HEK293 (cell line): ENCODE measurements around the gene METTL21A.

ENCODE experiments used
- GFI1B ChIP-seq: fragments of 450-650 bp; formaldehyde crosslinking; IDR thresholded peaks from 2 replicates; pipeline ENCODE4 v1.5.1; 2016; ENCODE audit warnings: missing biosample characterization, missing genetic modification characterization
- GLIS2 ChIP-seq: fragments of 450-650 bp; formaldehyde crosslinking; IDR thresholded peaks from 2 replicates; pipeline ENCODE4 v1.5.1; 2016; ENCODE audit warnings: missing biosample characterization, missing genetic modification characterization
- HOXC10 ChIP-seq: sonication (generic); formaldehyde crosslinking; IDR thresholded peaks from 2 replicates; pipeline ENCODE4 v1.8.1; 2023; ENCODE audit warnings: mild to moderate bottlenecking, missing genetic modification reagents
- IKZF3 ChIP-seq: fragments of 450-650 bp; IDR thresholded peaks from 2 replicates; pipeline ENCODE4 v1.5.0; 2018; ENCODE audit warnings: missing biosample characterization, mild to moderate bottlenecking, missing genetic modification characterization, moderate library complexity
- KLF10 ChIP-seq: fragments of 450-650 bp; IDR thresholded peaks from 2 replicates; pipeline ENCODE4 v1.5.1; 2018; ENCODE audit warnings: missing biosample characterization, mild to moderate bottlenecking, missing genetic modification characterization
- KLF16 ChIP-seq: fragments of 450-650 bp; formaldehyde crosslinking; IDR thresholded peaks from 2 replicates; pipeline ENCODE4 v1.5.1; 2017; ENCODE audit warnings: missing biosample characterization, missing genetic modification characterization
- KLF8 ChIP-seq: fragments of 450-650 bp; formaldehyde crosslinking; IDR thresholded peaks from 2 replicates; pipeline ENCODE4 v1.5.1; 2016; ENCODE audit warnings: missing biosample characterization, missing genetic modification characterization
- MYNN ChIP-seq: fragments of 450-650 bp; formaldehyde crosslinking; IDR thresholded peaks from 2 replicates; pipeline ENCODE4 v1.5.1; 2016; ENCODE audit warnings: missing biosample characterization, missing genetic modification characterization, borderline replicate concordance
- PRDM1 ChIP-seq: fragments of 450-650 bp; formaldehyde crosslinking; IDR thresholded peaks from 2 replicates; pipeline ENCODE4; 2016; ENCODE audit warnings: missing biosample characterization, missing genetic modification characterization
- SCRT2 ChIP-seq: fragments of 450-650 bp; formaldehyde crosslinking; IDR thresholded peaks from 2 replicates; pipeline ENCODE4 v1.5.1; 2016; ENCODE audit warnings: missing biosample characterization, missing genetic modification characterization
- ZNF121 ChIP-seq: fragments of 450-650 bp; formaldehyde crosslinking; IDR thresholded peaks from 2 replicates; pipeline ENCODE4 v1.5.1; 2016; ENCODE audit warnings: missing biosample characterization, missing genetic modification characterization
- ZNF133 ChIP-seq: fragments of 450-650 bp; formaldehyde crosslinking; IDR thresholded peaks from 2 replicates; pipeline ENCODE4 v1.5.1; 2016; ENCODE audit warnings: missing biosample characterization, missing genetic modification characterization
- ZNF140 ChIP-seq: fragments of 450-650 bp; formaldehyde crosslinking; IDR thresholded peaks from 2 replicates; pipeline ENCODE4 v1.5.1; 2016; ENCODE audit warnings: missing biosample characterization, missing genetic modification characterization
- ZNF16 ChIP-seq: fragments of 450-650 bp; formaldehyde crosslinking; IDR thresholded peaks from 2 replicates; pipeline ENCODE4 v1.5.1; 2016; ENCODE audit warnings: low read depth, missing biosample characterization, missing genetic modification characterization
- ZNF521 ChIP-seq: fragments of 450-650 bp; formaldehyde crosslinking; IDR thresholded peaks from 2 replicates; pipeline ENCODE4 v1.5.1; 2017; ENCODE audit warnings: missing biosample characterization, mild to moderate bottlenecking, missing genetic modification characterization
- ZNF571 ChIP-seq: fragments of 450-650 bp; formaldehyde crosslinking; IDR thresholded peaks from 2 replicates; pipeline ENCODE4 v1.5.0; 2017; ENCODE audit warnings: missing biosample characterization, missing genetic modification characterization
- ZNF610 ChIP-seq: fragments of 450-650 bp; formaldehyde crosslinking; IDR thresholded peaks from 2 replicates; pipeline ENCODE4 v1.5.1; 2016; ENCODE audit warnings: missing biosample characterization, missing genetic modification characterization, borderline replicate concordance
- ZNF791 ChIP-seq: fragments of 450-650 bp; formaldehyde crosslinking; IDR thresholded peaks from 2 replicates; pipeline ENCODE4 v1.5.1; 2016; ENCODE audit warnings: missing biosample characterization, missing genetic modification characterization
- TF ChIP-seq, protein P1 (sequence below): fragments of 450-650 bp; formaldehyde crosslinking; IDR thresholded peaks from 2 replicates; pipeline ENCODE4 v1.5.1; 2016; ENCODE audit warnings: missing biosample characterization, missing genetic modification characterization
- TF ChIP-seq, protein P2 (sequence below): fragments of 450-650 bp; formaldehyde crosslinking; optimal IDR thresholded peaks from 2 replicates; pipeline ENCODE3; 2016; ENCODE audit warnings: missing biosample characterization, mild to moderate bottlenecking, missing genetic modification characterization
- TF ChIP-seq, protein P3 (sequence below): fragments of 450-650 bp; formaldehyde crosslinking; IDR thresholded peaks from 2 replicates; pipeline ENCODE4 v1.5.1; 2017; ENCODE audit warnings: missing biosample characterization, missing genetic modification characterization
- TF ChIP-seq, protein P4 (sequence below): fragments of 450-650 bp; formaldehyde crosslinking; IDR thresholded peaks from 2 replicates; pipeline ENCODE4 v1.5.1; 2016; ENCODE audit warnings: missing biosample characterization, missing genetic modification characterization
- TF ChIP-seq, protein P5 (sequence below): fragments of 450-650 bp; formaldehyde crosslinking; IDR thresholded peaks from 2 replicates; pipeline ENCODE4 v1.5.1; 2017; ENCODE audit warnings: missing biosample characterization, missing genetic modification characterization
- TF ChIP-seq, protein P6 (sequence below): fragments of 450-650 bp; formaldehyde crosslinking; conservative IDR thresholded peaks from 2 replicates; pipeline ENCODE4 v1.5.1; 2016; ENCODE audit warnings: low read depth, missing biosample characterization, missing genetic modification characterization

Gene METTL21A

DNA sequence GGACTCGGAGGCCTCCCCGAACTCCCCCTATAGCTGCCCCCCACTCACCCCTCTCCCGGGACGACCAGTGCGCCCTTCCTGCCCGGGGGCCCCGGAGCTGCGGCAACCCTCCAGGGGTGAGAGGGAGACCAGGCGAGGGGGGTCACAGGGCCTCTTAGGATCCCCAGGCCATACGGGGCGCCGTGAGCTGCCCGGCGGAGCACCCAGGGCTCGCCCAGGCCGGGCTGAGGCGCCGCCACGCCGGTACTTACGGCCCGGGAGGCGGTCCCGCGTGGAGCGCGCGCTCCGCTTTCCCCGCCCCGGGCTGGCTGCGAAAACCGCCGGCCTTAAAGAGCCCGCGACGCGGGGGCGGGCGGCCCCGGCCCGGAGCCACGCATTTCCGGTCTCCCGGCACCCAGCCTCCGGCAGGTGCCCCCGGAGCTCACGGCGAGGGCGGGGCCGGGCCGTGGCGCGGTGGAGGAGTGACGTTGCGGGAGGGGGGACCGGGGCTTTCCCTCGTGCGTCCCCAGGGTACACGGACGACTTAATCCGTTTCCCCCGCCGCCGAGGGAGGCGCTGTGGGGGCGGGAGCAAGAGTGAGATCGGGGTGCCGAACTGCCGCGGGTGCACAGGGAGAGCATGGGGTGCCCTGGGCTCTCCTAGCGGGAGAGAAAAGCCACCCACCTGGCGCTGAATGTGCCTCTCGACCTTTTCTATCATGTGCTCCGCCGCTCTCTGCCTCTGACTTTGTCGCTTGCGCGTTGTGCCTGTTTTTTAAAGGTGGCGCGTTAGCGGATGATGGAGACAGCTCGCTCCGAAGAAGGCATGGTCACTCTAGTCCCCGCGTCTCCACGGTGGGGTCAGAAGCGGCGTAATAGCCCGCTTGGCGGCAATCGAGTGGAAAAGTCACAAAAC, at the start of gene METTL21A (continued):
- TF ChIP-seq, protein P1, sequence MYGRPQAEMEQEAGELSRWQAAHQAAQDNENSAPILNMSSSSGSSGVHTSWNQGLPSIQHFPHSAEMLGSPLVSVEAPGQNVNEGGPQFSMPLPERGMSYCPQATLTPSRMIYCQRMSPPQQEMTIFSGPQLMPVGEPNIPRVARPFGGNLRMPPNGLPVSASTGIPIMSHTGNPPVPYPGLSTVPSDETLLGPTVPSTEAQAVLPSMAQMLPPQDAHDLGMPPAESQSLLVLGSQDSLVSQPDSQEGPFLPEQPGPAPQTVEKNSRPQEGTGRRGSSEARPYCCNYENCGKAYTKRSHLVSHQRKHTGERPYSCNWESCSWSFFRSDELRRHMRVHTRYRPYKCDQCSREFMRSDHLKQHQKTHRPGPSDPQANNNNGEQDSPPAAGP: peak; percentile 46; the same call in 1 of the 2 replicates
- TF ChIP-seq ZNF133 (tag by site-specific recombination) (no peak), HOXC10 (CRISPR knock-in tag) (no peak), KLF8 (tag by site-specific recombination) (peak; percentile 62), GFI1B (tag by site-specific recombination) (no peak), SCRT2 (tag by site-specific recombination) (no peak), ZNF121 (no peak), ZNF571 (no peak), KLF16 (0 out of 2 replicates have a peak, but pooled peaks have one; percentile 41), ZNF610 (no peak; the same call in 1 of the 2 replicates), ZNF791 (tag by site-specific recombination) (no peak), MYNN (tag by site-specific recombination) (no peak), ZNF140 (tag by site-specific recombination) (no peak), PRDM1 (tag by site-specific recombination) (peak; percentile 43; the same call in 1 of the 2 replicates), KLF10 (tag by site-specific recombination) (peak; percentile 71), GLIS2 (peak; percentile 81), ZNF16 (tag by site-specific recombination) (no peak), IKZF3 (tag by site-specific recombination) (peak; percentile 64; the same call in 1 of the 2 replicates), ZNF521 (tag by site-specific recombination) (no peak)
- TF ChIP-seq, protein P2, sequence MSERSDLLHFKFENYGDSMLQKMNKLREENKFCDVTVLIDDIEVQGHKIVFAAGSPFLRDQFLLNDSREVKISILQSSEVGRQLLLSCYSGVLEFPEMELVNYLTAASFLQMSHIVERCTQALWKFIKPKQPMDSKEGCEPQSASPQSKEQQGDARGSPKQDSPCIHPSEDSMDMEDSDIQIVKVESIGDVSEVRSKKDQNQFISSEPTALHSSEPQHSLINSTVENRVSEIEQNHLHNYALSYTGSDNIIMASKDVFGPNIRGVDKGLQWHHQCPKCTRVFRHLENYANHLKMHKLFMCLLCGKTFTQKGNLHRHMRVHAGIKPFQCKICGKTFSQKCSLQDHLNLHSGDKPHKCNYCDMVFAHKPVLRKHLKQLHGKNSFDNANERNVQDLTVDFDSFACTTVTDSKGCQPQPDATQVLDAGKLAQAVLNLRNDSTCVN (tag by site-specific recombination): peak; percentile 76
- TF ChIP-seq, protein P3, sequence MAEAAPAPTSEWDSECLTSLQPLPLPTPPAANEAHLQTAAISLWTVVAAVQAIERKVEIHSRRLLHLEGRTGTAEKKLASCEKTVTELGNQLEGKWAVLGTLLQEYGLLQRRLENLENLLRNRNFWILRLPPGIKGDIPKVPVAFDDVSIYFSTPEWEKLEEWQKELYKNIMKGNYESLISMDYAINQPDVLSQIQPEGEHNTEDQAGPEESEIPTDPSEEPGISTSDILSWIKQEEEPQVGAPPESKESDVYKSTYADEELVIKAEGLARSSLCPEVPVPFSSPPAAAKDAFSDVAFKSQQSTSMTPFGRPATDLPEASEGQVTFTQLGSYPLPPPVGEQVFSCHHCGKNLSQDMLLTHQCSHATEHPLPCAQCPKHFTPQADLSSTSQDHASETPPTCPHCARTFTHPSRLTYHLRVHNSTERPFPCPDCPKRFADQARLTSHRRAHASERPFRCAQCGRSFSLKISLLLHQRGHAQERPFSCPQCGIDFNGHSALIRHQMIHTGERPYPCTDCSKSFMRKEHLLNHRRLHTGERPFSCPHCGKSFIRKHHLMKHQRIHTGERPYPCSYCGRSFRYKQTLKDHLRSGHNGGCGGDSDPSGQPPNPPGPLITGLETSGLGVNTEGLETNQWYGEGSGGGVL (tag by site-specific recombination): peak; percentile 98
- TF ChIP-seq, protein P4, sequence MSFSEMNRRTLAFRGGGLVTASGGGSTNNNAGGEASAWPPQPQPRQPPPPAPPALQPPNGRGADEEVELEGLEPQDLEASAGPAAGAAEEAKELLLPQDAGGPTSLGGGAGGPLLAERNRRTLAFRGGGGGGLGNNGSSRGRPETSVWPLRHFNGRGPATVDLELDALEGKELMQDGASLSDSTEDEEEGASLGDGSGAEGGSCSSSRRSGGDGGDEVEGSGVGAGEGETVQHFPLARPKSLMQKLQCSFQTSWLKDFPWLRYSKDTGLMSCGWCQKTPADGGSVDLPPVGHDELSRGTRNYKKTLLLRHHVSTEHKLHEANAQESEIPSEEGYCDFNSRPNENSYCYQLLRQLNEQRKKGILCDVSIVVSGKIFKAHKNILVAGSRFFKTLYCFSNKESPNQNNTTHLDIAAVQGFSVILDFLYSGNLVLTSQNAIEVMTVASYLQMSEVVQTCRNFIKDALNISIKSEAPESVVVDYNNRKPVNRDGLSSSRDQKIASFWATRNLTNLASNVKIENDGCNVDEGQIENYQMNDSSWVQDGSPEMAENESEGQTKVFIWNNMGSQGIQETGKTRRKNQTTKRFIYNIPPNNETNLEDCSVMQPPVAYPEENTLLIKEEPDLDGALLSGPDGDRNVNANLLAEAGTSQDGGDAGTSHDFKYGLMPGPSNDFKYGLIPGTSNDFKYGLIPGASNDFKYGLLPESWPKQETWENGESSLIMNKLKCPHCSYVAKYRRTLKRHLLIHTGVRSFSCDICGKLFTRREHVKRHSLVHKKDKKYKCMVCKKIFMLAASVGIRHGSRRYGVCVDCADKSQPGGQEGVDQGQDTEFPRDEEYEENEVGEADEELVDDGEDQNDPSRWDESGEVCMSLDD (tag by site-specific recombination): peak; percentile 90
- TF ChIP-seq, protein P5, sequence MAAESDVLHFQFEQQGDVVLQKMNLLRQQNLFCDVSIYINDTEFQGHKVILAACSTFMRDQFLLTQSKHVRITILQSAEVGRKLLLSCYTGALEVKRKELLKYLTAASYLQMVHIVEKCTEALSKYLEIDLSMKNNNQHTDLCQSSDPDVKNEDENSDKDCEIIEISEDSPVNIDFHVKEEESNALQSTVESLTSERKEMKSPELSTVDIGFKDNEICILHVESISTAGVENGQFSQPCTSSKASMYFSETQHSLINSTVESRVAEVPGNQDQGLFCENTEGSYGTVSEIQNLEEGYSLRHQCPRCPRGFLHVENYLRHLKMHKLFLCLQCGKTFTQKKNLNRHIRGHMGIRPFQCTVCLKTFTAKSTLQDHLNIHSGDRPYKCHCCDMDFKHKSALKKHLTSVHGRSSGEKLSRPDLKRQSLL (tag by site-specific recombination): peak; percentile 99
- TF ChIP-seq, protein P6, sequence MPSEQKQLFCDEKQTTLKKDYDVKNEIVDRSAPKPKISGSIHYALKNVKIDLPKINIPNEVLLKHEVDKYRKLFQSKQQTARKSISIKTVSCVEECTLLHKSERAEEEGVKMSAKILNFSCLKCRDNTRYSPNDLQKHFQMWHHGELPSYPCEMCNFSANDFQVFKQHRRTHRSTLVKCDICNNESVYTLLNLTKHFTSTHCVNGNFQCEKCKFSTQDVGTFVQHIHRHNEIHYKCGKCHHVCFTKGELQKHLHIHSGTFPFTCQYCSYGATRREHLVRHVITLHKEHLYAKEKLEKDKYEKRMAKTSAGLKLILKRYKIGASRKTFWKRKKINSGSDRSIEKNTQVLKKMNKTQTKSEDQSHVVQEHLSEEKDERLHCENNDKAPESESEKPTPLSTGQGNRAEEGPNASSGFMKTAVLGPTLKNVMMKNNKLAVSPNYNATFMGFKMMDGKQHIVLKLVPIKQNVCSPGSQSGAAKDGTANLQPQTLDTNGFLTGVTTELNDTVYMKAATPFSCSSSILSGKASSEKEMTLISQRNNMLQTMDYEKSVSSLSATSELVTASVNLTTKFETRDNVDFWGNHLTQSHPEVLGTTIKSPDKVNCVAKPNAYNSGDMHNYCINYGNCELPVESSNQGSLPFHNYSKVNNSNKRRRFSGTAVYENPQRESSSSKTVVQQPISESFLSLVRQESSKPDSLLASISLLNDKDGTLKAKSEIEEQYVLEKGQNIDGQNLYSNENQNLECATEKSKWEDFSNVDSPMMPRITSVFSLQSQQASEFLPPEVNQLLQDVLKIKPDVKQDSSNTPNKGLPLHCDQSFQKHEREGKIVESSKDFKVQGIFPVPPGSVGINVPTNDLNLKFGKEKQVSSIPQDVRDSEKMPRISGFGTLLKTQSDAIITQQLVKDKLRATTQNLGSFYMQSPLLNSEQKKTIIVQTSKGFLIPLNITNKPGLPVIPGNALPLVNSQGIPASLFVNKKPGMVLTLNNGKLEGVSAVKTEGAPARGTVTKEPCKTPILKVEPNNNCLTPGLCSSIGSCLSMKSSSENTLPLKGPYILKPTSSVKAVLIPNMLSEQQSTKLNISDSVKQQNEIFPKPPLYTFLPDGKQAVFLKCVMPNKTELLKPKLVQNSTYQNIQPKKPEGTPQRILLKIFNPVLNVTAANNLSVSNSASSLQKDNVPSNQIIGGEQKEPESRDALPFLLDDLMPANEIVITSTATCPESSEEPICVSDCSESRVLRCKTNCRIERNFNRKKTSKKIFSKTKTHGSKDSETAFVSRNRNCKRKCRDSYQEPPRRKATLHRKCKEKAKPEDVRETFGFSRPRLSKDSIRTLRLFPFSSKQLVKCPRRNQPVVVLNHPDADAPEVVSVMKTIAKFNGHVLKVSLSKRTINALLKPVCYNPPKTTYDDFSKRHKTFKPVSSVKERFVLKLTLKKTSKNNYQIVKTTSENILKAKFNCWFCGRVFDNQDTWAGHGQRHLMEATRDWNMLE (tag by site-specific recombination): no peak
